ENCODE measurements around the gene OGG1. TPM values are rescaled to one million over a fixed set of nuclear protein-coding genes. Genes with fewer than 3 reads are reported as not detected.

The OGG1 gene
- total RNA-seq, 4 donors from 2014 or later: 26.8 to 54.9 (median 40.6) TPM

GRCh38 chr3:9797196-9797945 lies 47.6 kb downstream of the OGG1 start:
- TF ChIP-seq, protein P1, sequence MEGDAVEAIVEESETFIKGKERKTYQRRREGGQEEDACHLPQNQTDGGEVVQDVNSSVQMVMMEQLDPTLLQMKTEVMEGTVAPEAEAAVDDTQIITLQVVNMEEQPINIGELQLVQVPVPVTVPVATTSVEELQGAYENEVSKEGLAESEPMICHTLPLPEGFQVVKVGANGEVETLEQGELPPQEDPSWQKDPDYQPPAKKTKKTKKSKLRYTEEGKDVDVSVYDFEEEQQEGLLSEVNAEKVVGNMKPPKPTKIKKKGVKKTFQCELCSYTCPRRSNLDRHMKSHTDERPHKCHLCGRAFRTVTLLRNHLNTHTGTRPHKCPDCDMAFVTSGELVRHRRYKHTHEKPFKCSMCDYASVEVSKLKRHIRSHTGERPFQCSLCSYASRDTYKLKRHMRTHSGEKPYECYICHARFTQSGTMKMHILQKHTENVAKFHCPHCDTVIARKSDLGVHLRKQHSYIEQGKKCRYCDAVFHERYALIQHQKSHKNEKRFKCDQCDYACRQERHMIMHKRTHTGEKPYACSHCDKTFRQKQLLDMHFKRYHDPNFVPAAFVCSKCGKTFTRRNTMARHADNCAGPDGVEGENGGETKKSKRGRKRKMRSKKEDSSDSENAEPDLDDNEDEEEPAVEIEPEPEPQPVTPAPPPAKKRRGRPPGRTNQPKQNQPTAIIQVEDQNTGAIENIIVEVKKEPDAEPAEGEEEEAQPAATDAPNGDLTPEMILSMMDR (IDR thresholded peaks at IDR 0.05): no peak
- TF ChIP-seq EP300 (IDR thresholded peaks at IDR 0.05): no peak
- TF ChIP-seq POLR2A (IDR thresholded peaks at IDR 0.05): no peak
- DNase-seq (ENCODE audit: low spot score in 2 of 2): no peak
- no peak overlapping the region for H3K4me3 ChIP-seq
- no peaks in the 10 kb centered on the region for H3K9me3 ChIP-seq
- peaks cover 4 to 70% (median 29%) of the 10 kb centered on the region in 3 donors for H3K36me3 ChIP-seq
- peaks cover 0 to 41% (median 17%) of the 10 kb centered on the region in 4 donors for H3K4me1 ChIP-seq
- no peak overlapping the region for H3K27ac ChIP-seq
- WGBS, 2 donors: 92% methylated on average over 12 of the region's 12 CpGs
- H3K27me3 ChIP-seq: no peaks in the 10 kb centered on the region

GRCh38 chr3:9800529-9800928 lies 50.8 kb downstream of the OGG1 start:
- H3K4me3 ChIP-seq: no peak overlapping the region
- WGBS, 2 donors: 81 to 83% methylated on average over 5 of the region's 5 CpGs
- no peak for DNase-seq (ENCODE audit: low spot score in 2 of 2)
- peaks cover 0 to 20% (median 3%) of the 10 kb centered on the region in 4 donors for H3K4me1 ChIP-seq
- TF ChIP-seq POLR2A (IDR thresholded peaks at IDR 0.05) (no peak), EP300 (IDR thresholded peaks at IDR 0.05) (no peak)
- TF ChIP-seq, protein P1 (IDR thresholded peaks at IDR 0.05): no peak
- H3K27ac ChIP-seq: no peak overlapping the region
- H3K36me3 ChIP-seq: peaks cover 6 to 95% (median 50%) of the 10 kb centered on the region in 3 donors
- H3K27me3 ChIP-seq: no peaks in the 10 kb centered on the region
- no peaks in the 10 kb centered on the region for H3K9me3 ChIP-seq

DNA sequence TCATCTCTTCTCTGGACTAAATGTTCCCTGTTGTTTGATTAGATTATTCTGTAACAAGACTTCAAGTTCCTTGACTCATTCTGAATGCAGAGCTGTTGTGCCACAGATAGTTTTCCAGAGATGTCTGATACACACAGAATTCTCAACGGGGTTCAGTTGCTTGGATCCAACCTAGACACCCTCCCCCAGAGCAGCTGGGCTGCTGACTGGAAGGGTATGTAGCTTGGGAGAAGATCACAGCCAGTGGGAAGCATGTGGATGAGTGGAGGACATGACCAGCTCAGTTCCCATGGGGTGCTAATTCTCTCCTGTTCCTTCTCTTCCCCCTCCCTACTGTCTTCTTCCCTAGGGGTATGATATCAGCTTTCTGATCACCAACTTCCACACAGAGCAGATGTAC lies 53.7 kb downstream of the OGG1 start:
- Histone ChIP-seq H3K27me3 (no peaks in the 10 kb centered on the region), H3K36me3 (peaks cover 6 to 87% (median 53%) of the 10 kb centered on the region in 3 donors), H3K4me1 (peaks cover 0 to 3% (median 0%) of the 10 kb centered on the region in 4 donors), H3K9me3 (no peaks in the 10 kb centered on the region), H3K4me3 (no peak overlapping the region), H3K27ac (no peak overlapping the region)
- WGBS, 2 donors: 90% methylated on average over 1 of the region's 1 CpG
- DNase-seq (ENCODE audit: low spot score in 2 of 2): no peak
- no peak for TF ChIP-seq POLR2A (IDR thresholded peaks at IDR 0.05)
- no peak for TF ChIP-seq EP300 (IDR thresholded peaks at IDR 0.05)
- TF ChIP-seq, protein P1 (IDR thresholded peaks at IDR 0.05): no peak

DNA sequence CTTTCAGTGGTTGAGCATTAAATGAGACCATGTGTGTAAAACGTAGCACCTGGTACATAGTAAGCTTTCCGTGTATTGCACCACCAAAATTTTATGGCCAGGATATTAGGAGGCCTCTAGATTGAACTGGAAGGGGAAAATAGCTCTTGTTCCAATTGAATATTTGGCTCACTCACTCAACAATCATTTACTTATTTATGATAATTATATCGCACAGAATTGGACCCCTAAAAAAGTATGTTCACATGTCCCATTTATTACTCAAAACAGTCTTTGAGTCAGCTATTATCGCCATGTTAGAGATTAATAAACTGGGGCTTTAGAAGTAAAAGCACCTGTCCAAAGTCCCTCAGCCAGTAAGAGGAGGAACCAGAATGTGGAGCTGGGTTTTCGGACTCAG lies 55.2 kb downstream of the OGG1 start:
- no peak for DNase-seq (ENCODE audit: low spot score in 2 of 2)
- Histone ChIP-seq H3K4me3 (no peak overlapping the region), H3K27ac (no peak overlapping the region), H3K9me3 (no peaks in the 10 kb centered on the region), H3K4me1 (peaks cover 0 to 12% (median 7%) of the 10 kb centered on the region in 4 donors), H3K27me3 (no peaks in the 10 kb centered on the region), H3K36me3 (peaks cover 2 to 72% (median 40%) of the 10 kb centered on the region in 3 donors)
- TF ChIP-seq, protein P1 (IDR thresholded peaks at IDR 0.05): no peak
- 88 to 90% methylated on average over 5 of the region's 5 CpGs for WGBS, 2 donors

DNA sequence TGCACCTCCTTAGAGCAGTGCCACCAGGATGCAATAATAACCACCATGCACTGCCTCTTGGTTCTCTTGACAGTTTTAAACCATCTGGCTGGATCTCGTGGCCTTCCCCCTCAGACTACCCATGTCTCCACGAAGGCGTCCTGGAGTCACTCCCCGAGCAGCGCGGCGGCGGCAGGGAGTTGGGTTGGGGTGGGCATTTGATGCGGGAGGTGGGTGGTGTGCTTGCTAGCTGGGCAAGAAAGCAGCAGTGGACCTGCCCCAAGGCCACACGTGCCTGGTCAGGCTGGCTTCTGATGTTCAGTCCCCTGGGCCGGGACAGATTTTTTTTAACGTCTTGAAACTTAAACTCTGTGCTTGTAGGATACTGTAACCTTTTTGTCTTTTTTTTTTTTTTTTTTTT lies 56.4 kb downstream of the OGG1 start:
- Histone ChIP-seq H3K36me3 (peaks cover 2 to 61% (median 36%) of the 10 kb centered on the region in 3 donors), H3K4me3 (no peak overlapping the region), H3K9me3 (no peaks in the 10 kb centered on the region), H3K4me1 (peaks cover 0 to 16% (median 12%) of the 10 kb centered on the region in 4 donors), H3K27me3 (no peaks in the 10 kb centered on the region), H3K27ac (no peak overlapping the region)
- 86 to 89% methylated on average over 12 of the region's 12 CpGs for WGBS, 2 donors
- TF ChIP-seq POLR2A (IDR thresholded peaks at IDR 0.05) (no peak), EP300 (IDR thresholded peaks at IDR 0.05) (no peak)
- TF ChIP-seq, protein P1 (IDR thresholded peaks at IDR 0.05): no peak
- DNase-seq (ENCODE audit: low spot score in 2 of 2): no peak
